Brain microvascular endothelial cell (primary cell): Measurements from ENCODE around the gene KCTD7.
"Not testable (repeated sequence)": the region's sequence is repeated elsewhere in the genome, so short reads cannot be mapped to it uniquely, and the experiment has no call there.

Experiments used
- DNase-seq: peaks from one replicate; pipeline ENCODE4 v3.0.0-alpha.2; 2020
- H3K27ac ChIP-seq: fragments of 250-450 bp; sonication (Bioruptor Pico); 2 replicates; pipeline ENCODE4 v1.5.1; 2020; ENCODE audit warnings: mild to moderate bottlenecking, moderate library complexity
- H3K27me3 ChIP-seq: fragments of 250-450 bp; sonication (Bioruptor Pico); replicated peaks from 2 replicates; pipeline ENCODE4 v1.5.1; 2020; ENCODE audit warnings: mild to moderate bottlenecking
- H3K36me3 ChIP-seq: fragments of 250-450 bp; sonication (Bioruptor Pico); replicated peaks from 2 replicates; pipeline ENCODE4 v1.5.1; 2020; ENCODE audit warnings: mild to moderate bottlenecking
- H3K4me3 ChIP-seq: 2 replicates; pipeline ENCODE4 v1.5.1; 2011; ENCODE audit warnings: low read depth, mild to moderate bottlenecking, control low read depth, low read length, moderate library complexity
- in situ Hi-C: cut with HindIII; loops from 2 replicates; pipeline ENCODE4 v1.10.0; 2017; ENCODE audit warnings: low sequenced_read_pairs, low pct_ligation_motif_present
- TF ChIP-seq, protein P1 (sequence below): IDR thresholded peaks from 2 replicates; pipeline ENCODE4 v1.5.1; 2011; ENCODE audit warnings: low read depth, mild to moderate bottlenecking, moderate library complexity, low read length, control low read depth, inconsistent platforms; ENCODE audit errors: missing control alignments

The KCTD7 gene

DNA sequence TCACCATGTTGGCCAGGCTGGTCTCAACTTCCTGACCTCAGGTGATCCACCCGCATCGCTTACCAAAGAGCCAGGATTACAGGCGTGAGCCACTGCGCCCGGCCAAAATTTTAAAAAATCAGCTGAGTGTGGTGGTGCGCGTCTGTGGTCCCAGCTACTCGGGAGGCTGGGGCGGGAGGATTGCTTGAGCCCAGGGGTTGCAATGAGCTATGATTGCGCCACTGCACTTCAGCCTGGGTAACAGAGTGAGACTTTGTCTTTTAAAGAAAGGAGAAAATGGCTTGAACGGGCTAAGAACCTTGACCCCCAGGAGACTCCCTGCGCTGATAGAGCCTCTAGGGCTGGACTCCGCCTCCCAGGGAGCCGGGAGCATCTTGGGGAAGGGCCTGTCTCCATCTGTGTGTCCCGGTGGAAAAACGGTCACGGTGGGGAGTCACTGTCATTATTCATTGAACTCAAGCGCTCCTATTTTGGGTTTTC lies 760 bp upstream of the KCTD7 start:
- no peak for DNase-seq
- in situ Hi-C loops: no loop called here

GRCh38 chr7:66629222-66630062 lies 761 bp downstream of the KCTD7 start:
- no peak for DNase-seq
- in situ Hi-C loops: no loop called here
- Histone ChIP-seq H3K27ac (peak overlapping the region; percentile 80), H3K4me3 (peak overlapping the region; percentile 67), H3K27me3 (no peaks in the 10 kb centered on the region), H3K36me3 (peaks cover 3% of the 10 kb centered on the region)
- TF ChIP-seq, protein P1, sequence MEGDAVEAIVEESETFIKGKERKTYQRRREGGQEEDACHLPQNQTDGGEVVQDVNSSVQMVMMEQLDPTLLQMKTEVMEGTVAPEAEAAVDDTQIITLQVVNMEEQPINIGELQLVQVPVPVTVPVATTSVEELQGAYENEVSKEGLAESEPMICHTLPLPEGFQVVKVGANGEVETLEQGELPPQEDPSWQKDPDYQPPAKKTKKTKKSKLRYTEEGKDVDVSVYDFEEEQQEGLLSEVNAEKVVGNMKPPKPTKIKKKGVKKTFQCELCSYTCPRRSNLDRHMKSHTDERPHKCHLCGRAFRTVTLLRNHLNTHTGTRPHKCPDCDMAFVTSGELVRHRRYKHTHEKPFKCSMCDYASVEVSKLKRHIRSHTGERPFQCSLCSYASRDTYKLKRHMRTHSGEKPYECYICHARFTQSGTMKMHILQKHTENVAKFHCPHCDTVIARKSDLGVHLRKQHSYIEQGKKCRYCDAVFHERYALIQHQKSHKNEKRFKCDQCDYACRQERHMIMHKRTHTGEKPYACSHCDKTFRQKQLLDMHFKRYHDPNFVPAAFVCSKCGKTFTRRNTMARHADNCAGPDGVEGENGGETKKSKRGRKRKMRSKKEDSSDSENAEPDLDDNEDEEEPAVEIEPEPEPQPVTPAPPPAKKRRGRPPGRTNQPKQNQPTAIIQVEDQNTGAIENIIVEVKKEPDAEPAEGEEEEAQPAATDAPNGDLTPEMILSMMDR: no peak

More for the DNA sequence above, 760 bp upstream of the KCTD7 start:
- H3K27me3 ChIP-seq: no peaks in the 10 kb centered on the region
- H3K36me3 ChIP-seq: no peaks in the 10 kb centered on the region
- H3K4me3 ChIP-seq: peak overlapping the region; percentile 69
- TF ChIP-seq, protein P1: no peak
- H3K27ac ChIP-seq: peak overlapping the region; percentile 95

DNA sequence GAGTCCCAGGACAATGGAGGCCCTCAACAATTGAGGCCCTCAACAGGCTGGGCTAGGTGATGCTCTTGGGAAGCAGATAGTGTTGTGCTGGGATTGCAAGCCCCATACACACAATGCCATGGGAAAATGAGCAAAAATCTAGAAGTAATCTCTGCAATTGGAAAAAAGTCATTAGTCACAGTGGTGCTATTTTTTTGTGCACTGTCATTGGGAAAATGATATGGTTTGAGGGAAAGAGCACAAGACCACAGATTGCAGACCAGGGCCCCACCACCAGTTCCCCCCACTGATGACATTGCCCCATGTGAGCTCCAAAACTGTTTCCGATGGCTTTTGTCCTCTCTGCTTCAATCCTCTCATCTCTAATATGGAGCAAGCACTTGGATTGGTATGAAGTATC lies 1.9 kb downstream of the KCTD7 start:
- no peak for DNase-seq
- peaks cover 3% of the 10 kb centered on the region for H3K36me3 ChIP-seq
- TF ChIP-seq, protein P1: no peak
- H3K4me3 ChIP-seq: no peak overlapping the region
- in situ Hi-C loops: no loop called here
- no peaks in the 10 kb centered on the region for H3K27me3 ChIP-seq
- no peak overlapping the region for H3K27ac ChIP-seq

DNA sequence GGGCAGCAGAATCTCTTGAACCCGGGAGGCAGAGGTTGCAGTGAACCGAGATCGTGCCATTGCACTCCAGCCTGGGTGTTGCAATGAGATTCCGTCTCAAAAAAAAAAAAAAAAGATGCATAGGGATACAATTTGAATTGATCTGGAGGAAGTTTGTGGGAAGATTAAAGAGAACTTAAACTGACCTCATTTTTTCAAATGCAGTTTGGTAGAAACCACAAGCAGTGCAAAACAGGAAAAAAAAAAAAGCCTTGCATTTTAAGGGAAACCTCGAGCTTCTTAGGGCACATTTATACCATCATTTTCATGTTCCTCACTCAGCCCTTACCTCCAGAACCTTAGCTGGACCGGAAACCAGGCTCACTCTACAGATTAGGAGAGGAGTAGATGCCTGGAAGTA lies 2.8 kb downstream of the KCTD7 start:
- H3K4me3 ChIP-seq: no peak overlapping the region
- in situ Hi-C loops: no loop called here
- no peak for DNase-seq
- no peaks in the 10 kb centered on the region for H3K27me3 ChIP-seq
- TF ChIP-seq, protein P1: no peak
- peaks cover 3% of the 10 kb centered on the region for H3K36me3 ChIP-seq
- H3K27ac ChIP-seq: no peak overlapping the region

DNA sequence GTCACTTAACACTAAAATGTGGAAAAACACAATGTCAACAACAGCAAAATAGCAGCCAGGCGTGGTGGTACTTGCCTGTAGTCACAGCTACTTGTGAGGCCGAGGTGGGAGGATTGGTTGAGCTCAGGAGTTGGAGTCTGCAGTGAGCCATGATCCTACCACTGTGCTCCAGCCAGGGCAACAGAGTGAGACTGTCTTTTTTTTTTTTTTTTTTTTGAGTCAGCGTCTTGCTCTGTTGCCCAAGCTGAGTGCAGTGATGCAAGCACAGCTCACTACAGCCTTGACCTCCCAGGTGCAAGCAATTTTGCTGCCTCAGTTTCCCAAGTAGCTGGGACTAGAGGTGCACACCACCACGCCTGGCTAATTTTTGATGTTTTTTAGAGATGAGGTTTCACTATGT lies 6.1 kb downstream of the KCTD7 start:
- Histone ChIP-seq H3K27ac (no peak overlapping the region), H3K4me3 (no peak overlapping the region), H3K27me3 (no peaks in the 10 kb centered on the region), H3K36me3 (peaks cover 24% of the 10 kb centered on the region)
- DNase-seq: no peak
- in situ Hi-C loops: no loop called here
- TF ChIP-seq, protein P1: no peak

GRCh38 chr7:66635322-66635981 lies 6.8 kb downstream of the KCTD7 start:
- DNase-seq, H3K27me3 ChIP-seq, H3K4me3 ChIP-seq, in situ Hi-C loops, H3K27ac ChIP-seq: not testable (repeated sequence)
- H3K36me3 ChIP-seq: peaks cover 31% of the 10 kb centered on the region

DNA sequence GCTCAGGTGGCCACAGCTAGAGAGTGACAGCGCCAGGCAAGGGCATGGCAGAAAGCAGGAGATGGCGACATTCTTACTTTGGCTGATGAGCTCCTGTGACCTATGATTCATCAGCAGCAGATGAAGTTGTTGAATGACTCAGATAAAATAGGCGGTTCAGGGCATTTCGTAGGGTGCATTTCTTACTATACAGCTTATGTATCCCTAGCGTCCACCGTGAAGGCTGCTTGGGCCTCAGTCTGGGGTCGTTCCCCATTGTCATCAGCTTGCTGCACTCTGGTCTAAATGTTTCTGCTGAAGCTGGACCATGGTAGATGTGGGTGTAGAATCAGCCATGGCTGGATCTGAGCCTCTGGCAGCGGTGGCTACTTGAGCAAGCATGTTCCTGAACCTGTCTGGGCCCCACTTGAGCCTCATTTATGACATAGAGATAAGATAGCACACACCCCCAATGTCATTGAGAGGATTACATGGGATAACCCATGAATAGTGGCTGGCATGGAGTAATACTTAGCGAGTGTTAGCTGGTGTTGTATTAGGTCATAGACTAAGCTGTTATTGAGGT lies 7.4 kb downstream of the KCTD7 start:
- H3K36me3 ChIP-seq: peaks cover 37% of the 10 kb centered on the region
- in situ Hi-C loops: not testable (repeated sequence)

More for the DNA sequence above, 7.4 kb downstream of the KCTD7 start:
- not testable (repeated sequence) for H3K4me3 ChIP-seq, H3K27me3 ChIP-seq
- peak overlapping the region; percentile 28 for H3K27ac ChIP-seq
- peak; percentile 89 for DNase-seq
